Measurements from ENCODE around the gene ZNF77.

Gene ZNF77

GRCh38 chr19:2922987-2923386 is 21.8 kb downstream of the ZNF77 start:
- no peaks in the 10 kb centered on the region for H3K9me3 ChIP-seq (ENCODE audit: insufficient read depth, low read length, severe bottlenecking)
- peaks cover 16% of the 10 kb centered on the region for H3K36me3 ChIP-seq (ENCODE audit: insufficient read depth, low read length)
- no peaks in the 10 kb centered on the region for H3K4me1 ChIP-seq (ENCODE audit: insufficient read depth, low read length)
- H3K79me2 ChIP-seq (ENCODE audit: insufficient read depth, low read length): no peaks in the 10 kb centered on the region
- H3K27me3 ChIP-seq (ENCODE audit: insufficient read depth, low read length, poor library complexity): no peaks in the 10 kb centered on the region
- no peak overlapping the region for H2AFZ ChIP-seq (ENCODE audit: low read depth, low read length)
- no peak overlapping the region for H3K27ac ChIP-seq (ENCODE audit: low read length)
- H3K4me2 ChIP-seq (ENCODE audit: insufficient read depth, low read length): no peak overlapping the region
- H3K4me3 ChIP-seq (ENCODE audit: low read depth in 1 of 2, low read length in 2 of 2): no peak overlapping the region
- no peak overlapping the region for H3K9ac ChIP-seq (ENCODE audit: low read depth, low read length)
- ATAC-seq (ENCODE audit: insufficient read depth, low read depth) (no peak), DNase-seq (no peak)
- H4K20me1 ChIP-seq (ENCODE audit: insufficient read depth, low read length): no peaks in the 10 kb centered on the region
- TF ChIP-seq EZH2 (IDR thresholded peaks at IDR 0.05; ENCODE audit: borderline replicate concordance, low read depth, low read length, severe bottlenecking) (no peak), CTCF (IDR thresholded peaks at IDR 0.05; ENCODE audit: borderline replicate concordance, extremely low read depth, low read length, poor library complexity, severe bottlenecking) (no peak)

- no peak overlapping the region for H3K4me2 ChIP-seq (ENCODE audit: insufficient read depth, low read length)
- peaks cover 37% of the 10 kb centered on the region for H3K36me3 ChIP-seq (ENCODE audit: insufficient read depth, low read length)
- no peak for ATAC-seq (ENCODE audit: insufficient read depth, low read depth)
- H3K4me1 ChIP-seq (ENCODE audit: insufficient read depth, low read length): no peaks in the 10 kb centered on the region
- H3K4me3 ChIP-seq (ENCODE audit: low read depth in 1 of 2, low read length in 2 of 2): no peak overlapping the region
- no peak for DNase-seq
- H3K9ac ChIP-seq (ENCODE audit: low read depth, low read length): no peak overlapping the region
- peaks cover 7% of the 10 kb centered on the region; the same call in 1 of the 2 replicates for H3K79me2 ChIP-seq (ENCODE audit: insufficient read depth, low read length)
- H2AFZ ChIP-seq (ENCODE audit: low read depth, low read length): no peak overlapping the region
- TF ChIP-seq EZH2 (IDR thresholded peaks at IDR 0.05; ENCODE audit: borderline replicate concordance, low read depth, low read length, severe bottlenecking) (no peak), CTCF (IDR thresholded peaks at IDR 0.05; ENCODE audit: borderline replicate concordance, extremely low read depth, low read length, poor library complexity, severe bottlenecking) (no peak)
- H4K20me1 ChIP-seq (ENCODE audit: insufficient read depth, low read length): no peaks in the 10 kb centered on the region
- no peaks in the 10 kb centered on the region for H3K27me3 ChIP-seq (ENCODE audit: insufficient read depth, low read length, poor library complexity)
- H3K9me3 ChIP-seq (ENCODE audit: insufficient read depth, low read length, severe bottlenecking): no peaks in the 10 kb centered on the region
- H3K27ac ChIP-seq (ENCODE audit: low read length): no peak overlapping the region
Measured at GRCh38 chr19:2917275-2918184, 27.2 kb downstream of the ZNF77 start.

GRCh38 chr19:2912306-2912705 is 32.5 kb downstream of the ZNF77 start:
- no peak for ATAC-seq (ENCODE audit: insufficient read depth, low read depth)
- H3K4me2 ChIP-seq (ENCODE audit: insufficient read depth, low read length): no peak overlapping the region
- H3K36me3 ChIP-seq (ENCODE audit: insufficient read depth, low read length): peaks cover 17% of the 10 kb centered on the region
- no peak overlapping the region for H3K9ac ChIP-seq (ENCODE audit: low read depth, low read length)
- no peak overlapping the region for H2AFZ ChIP-seq (ENCODE audit: low read depth, low read length)
- no peaks in the 10 kb centered on the region for H3K27me3 ChIP-seq (ENCODE audit: insufficient read depth, low read length, poor library complexity)
- peaks cover 3% of the 10 kb centered on the region; the same call in 1 of the 2 replicates for H4K20me1 ChIP-seq (ENCODE audit: insufficient read depth, low read length)
- DNase-seq: no peak
- H3K4me1 ChIP-seq (ENCODE audit: insufficient read depth, low read length): no peaks in the 10 kb centered on the region
- peaks cover 40% of the 10 kb centered on the region for H3K79me2 ChIP-seq (ENCODE audit: insufficient read depth, low read length)
- no peak overlapping the region for H3K4me3 ChIP-seq (ENCODE audit: low read depth in 1 of 2, low read length in 2 of 2)
- H3K27ac ChIP-seq (ENCODE audit: low read length): no peak overlapping the region
- H3K9me3 ChIP-seq (ENCODE audit: insufficient read depth, low read length, severe bottlenecking): no peaks in the 10 kb centered on the region
- TF ChIP-seq EZH2 (IDR thresholded peaks at IDR 0.05; ENCODE audit: borderline replicate concordance, low read depth, low read length, severe bottlenecking) (no peak), CTCF (IDR thresholded peaks at IDR 0.05; ENCODE audit: borderline replicate concordance, extremely low read depth, low read length, poor library complexity, severe bottlenecking) (no peak)

All from DND-41 (cell line).